Liver (tissue), 9 donors: ENCODE results near the gene SMARCE1. TPM values are rescaled to one million over a fixed set of nuclear protein-coding genes. Genes with fewer than 3 reads are reported as not detected.

Experiments used
- DNase-seq: peaks from one replicate; pipeline ENCODE4 v3.0.0-alpha.2; 2017; ENCODE audit warnings: low spot score
- H3K27ac ChIP-seq, 2 donors: one replicate each; pipeline ENCODE4 v1.7.0; 2013; ENCODE audit warnings: inconsistent platforms in 2 of 2, low read length in 2 of 2, control low read depth in 1 of 2, low read depth in 1 of 2, mild to moderate bottlenecking in 1 of 2
- H3K27me3 ChIP-seq, 4 donors: one replicate each; pipeline versions ENCODE4 v1.6.1 to v1.7.0; 2013; ENCODE audit warnings: low read length in 3 of 4, inconsistent platforms in 1 of 4, mild to moderate bottlenecking in 1 of 4, moderate library complexity in 1 of 4; ENCODE audit not compliant: control insufficient read depth in 4 of 4, insufficient read depth in 4 of 4
- H3K36me3 ChIP-seq, 4 donors: one replicate each; pipeline versions ENCODE4 v1.6.1 to v1.7.0; 2013; ENCODE audit warnings: low read length in 3 of 4, mild to moderate bottlenecking in 3 of 4, low read depth in 1 of 4, moderate library complexity in 1 of 4; ENCODE audit not compliant: control insufficient read depth in 4 of 4, insufficient read depth in 3 of 4
- H3K4me1 ChIP-seq, 4 donors: one replicate each; pipeline versions ENCODE4 v1.6.1 to v1.7.0; 2013; ENCODE audit warnings: low read length in 3 of 4, mild to moderate bottlenecking in 3 of 4, moderate library complexity in 1 of 4; ENCODE audit not compliant: control insufficient read depth in 4 of 4, insufficient read depth in 4 of 4
- H3K4me3 ChIP-seq, 3 donors: one replicate each; pipeline versions ENCODE4 v1.6.1 to v1.7.0; 2013; ENCODE audit warnings: low read length in 3 of 3, control low read depth in 1 of 3, low read depth in 1 of 3, mild to moderate bottlenecking in 1 of 3
- H3K9ac ChIP-seq, 2 donors: one replicate each; pipeline ENCODE4 v1.7.0; 2013; ENCODE audit warnings: low read length in 2 of 2, mild to moderate bottlenecking in 2 of 2, moderate library complexity in 2 of 2, control low read depth in 1 of 2, low read depth in 1 of 2
- H3K9me3 ChIP-seq, 4 donors: one replicate each; pipeline versions ENCODE4 v1.6.1 to v1.7.0; 2013; ENCODE audit warnings: low read length in 3 of 4; ENCODE audit not compliant: control insufficient read depth in 4 of 4
- ATF3 ChIP-seq: IDR thresholded peaks from 2 replicates; pipeline ENCODE4 v1.6.1; 2016; ENCODE audit warnings: antibody characterized with exemption
- CTCF ChIP-seq: fragments of 150-350 bp; IDR thresholded peaks from 2 replicates; pipeline ENCODE4 v1.5.1; 2017; ENCODE audit warnings: improper control_type of control experiment, low read depth, low read length; ENCODE audit not compliant: missing input control
- EGR1 ChIP-seq, 2 donors: IDR thresholded peaks; 2 replicates each; pipeline ENCODE4 v1.6.1; 2016 to 2018; ENCODE audit warnings: antibody characterized with exemption in 2 of 2, low read depth in 2 of 2
- FOXA1 ChIP-seq: IDR thresholded peaks from 2 replicates; pipeline ENCODE4 v1.6.1; 2016; ENCODE audit warnings: antibody characterized with exemption
- FOXA2 ChIP-seq: IDR thresholded peaks from 2 replicates; pipeline ENCODE4 v1.6.1; 2016; ENCODE audit warnings: antibody characterized with exemption
- GABPA ChIP-seq, 2 donors: IDR thresholded peaks in 1 of 2; conservative IDR thresholded peaks in 1 of 2; 2 replicates each; pipeline ENCODE4 v1.6.1; 2016; ENCODE audit warnings: antibody characterized with exemption in 2 of 2, mild to moderate bottlenecking in 1 of 2, moderate library complexity in 1 of 2
- HNF4A ChIP-seq, 2 donors: conservative IDR thresholded peaks; 2 replicates each; pipeline ENCODE4 v1.6.1; 2016; ENCODE audit warnings: antibody characterized with exemption in 2 of 2, mild to moderate bottlenecking in 2 of 2
- HNF4G ChIP-seq: IDR thresholded peaks from 2 replicates; pipeline ENCODE4 v1.6.1; 2016; ENCODE audit warnings: antibody characterized with exemption
- JUND ChIP-seq, 2 donors: IDR thresholded peaks; 2 replicates each; pipeline ENCODE4 v1.6.1; 2016; ENCODE audit warnings: antibody characterized with exemption in 2 of 2
- NR2F2 ChIP-seq: IDR thresholded peaks from 2 replicates; pipeline ENCODE4 v1.6.1; 2016; ENCODE audit warnings: antibody characterized with exemption
- RAD21 ChIP-seq, 2 donors: IDR thresholded peaks; 2 replicates each; pipeline ENCODE4 v1.6.1; 2016; ENCODE audit warnings: antibody characterized with exemption in 2 of 2, mild to moderate bottlenecking in 2 of 2
- REST ChIP-seq: IDR thresholded peaks from 2 replicates; pipeline ENCODE4 v1.6.1; 2016; ENCODE audit warnings: antibody characterized with exemption, mild to moderate bottlenecking
- RXRA ChIP-seq, 2 donors: IDR thresholded peaks; 2 replicates each; pipeline ENCODE4 v1.6.1; 2017 to 2018; ENCODE audit warnings: antibody characterized with exemption in 2 of 2, mild to moderate bottlenecking in 1 of 2
- SP1 ChIP-seq: IDR thresholded peaks from 2 replicates; pipeline ENCODE4 v1.6.1; 2018; ENCODE audit warnings: antibody characterized with exemption, mild to moderate bottlenecking
- TAF1 ChIP-seq: conservative IDR thresholded peaks from 2 replicates; pipeline ENCODE4 v1.6.1; 2016; ENCODE audit warnings: antibody characterized with exemption, mild to moderate bottlenecking
- ZBTB33 ChIP-seq: IDR thresholded peaks from 2 replicates; pipeline ENCODE4 v1.6.1; 2016; ENCODE audit warnings: antibody characterized with exemption
- WGBS: extraction: QIAGEN DNeasy Blood & Tissue Kit; methylation state at CpG from one replicate; pipeline ENCODE4 v1.1.7; 2013; 5-methylcytosine and 5-hydroxymethylcytosine counted together
- polyA plus RNA-seq, 2 donors: library from polyadenylated mRNA; stranded (reverse) in 1 of 2; unstranded in 1 of 2; fragments of 200-250 nt in 1 of 2; fragments of >200 nt in 1 of 2; fragmentation: Nextera tagmentation in 1 of 2; extraction: Ambion mirVana in 1 of 2; gene quantifications; one replicate each; pipeline versions ENCODE4 v1.2.1 to v1.2.3, GENCODE V29; 2013 to 2015
- total RNA-seq, 2 donors: library from RNA; depleted of rRNA; stranded (reverse); fragments of >200 nt; gene quantifications; one replicate each; pipeline ENCODE4 v1.2.3, GENCODE V29; 2014
- donor health status: healthy.
- donor health status: healthy.
- donor health status: healthy.
- donor health status: healthy.
- donor health status: healthy.

Gene SMARCE1
- total and polyA plus RNA-seq, 4 donors, result 25.0 to 40.8 (median 36.3) TPM

GRCh38 chr17:40615068-40615840, 32.4 kb downstream of the SMARCE1 start (continued):
- TF ChIP-seq REST (no peak), TAF1 (no peak)

- H3K27ac ChIP-seq, result no peak overlapping the region
- H3K36me3 ChIP-seq, result no peaks in the 10 kb centered on the region
- no peaks in the 10 kb centered on the region for H3K27me3 ChIP-seq
- peaks cover 0 to 12% (median 10%) of the 10 kb centered on the region in 4 donors for H3K4me1 ChIP-seq
- no peak overlapping the region for H3K9ac ChIP-seq
- H3K4me3 ChIP-seq, result no peak overlapping the region
- no peaks in the 10 kb centered on the region for H3K9me3 ChIP-seq
- 86% methylated on average over 13 of the region's 13 CpGs for WGBS
- TF ChIP-seq FOXA1 (no peak), ATF3 (no peak), RXRA (IDR thresholded peaks at IDR 0.05) (no peak), ZBTB33 (no peak), REST (no peak), EGR1 (IDR thresholded peaks at IDR 0.05; ENCODE audit: low read depth in 2 of 2) (no peak), HNF4G (no peak), JUND (IDR thresholded peaks at IDR 0.05) (no peak), SP1 (no peak), NR2F2 (no peak), GABPA (IDR thresholded peaks at IDR 0.05 in 1 of 2, conservative IDR thresholded peaks at IDR 0.05 in 1 of 2) (no peak), TAF1 (no peak), FOXA2 (no peak), RAD21 (IDR thresholded peaks at IDR 0.05) (no peak), HNF4A (conservative IDR thresholded peaks at IDR 0.05) (no peak), CTCF (no peak)
- DNase-seq, result no peak
These were observed 33.1 kb downstream of the SMARCE1 start for GRCh38 chr17:40614431-40615067.
